HCT116 (cell line): ENCODE results near the gene IGF2R.
"Not testable (repeated sequence)": the region's sequence is repeated elsewhere in the genome, so short reads cannot be mapped to it uniquely, and the experiment has no call there.

ENCODE experiments used
- EZH2 ChIP-seq: fragments of 200-600 bp; sonication (generic); IDR thresholded peaks from 2 replicates; pipeline ENCODE4 v1.6.1; 2017; ENCODE audit warnings: antibody characterized with exemption, mixed run types
- JUND ChIP-seq: IDR thresholded peaks from 2 replicates; pipeline ENCODE4 v1.6.1; 2012
- POLR2A ChIP-seq: IDR thresholded peaks from 2 replicates; pipeline ENCODE4 v1.7.0; 2011; ENCODE audit warnings: borderline replicate concordance; ENCODE audit not compliant: insufficient read depth, insufficient read length; ENCODE audit errors: extremely low read depth
- POLR2AphosphoS5 ChIP-seq: IDR thresholded peaks from 2 replicates; pipeline ENCODE4 v1.6.1; 2011; ENCODE audit warnings: mild to moderate bottlenecking, low read depth, low read length, moderate library complexity
- RAD21 ChIP-seq: IDR thresholded peaks from 2 replicates; pipeline ENCODE4 v1.6.1; 2012; ENCODE audit warnings: low read depth, mild to moderate bottlenecking
- SP1 ChIP-seq: IDR thresholded peaks from 2 replicates; pipeline ENCODE4 v1.6.1; 2012; ENCODE audit warnings: low read depth
- ZNF274 ChIP-seq: fragments of 200-500 bp; sonication (Bioruptor generic); IDR thresholded peaks from 2 replicates; pipeline ENCODE4 v1.6.1; 2014; ENCODE audit warnings: mild to moderate bottlenecking, low read depth, low read length, inconsistent platforms
- TF ChIP-seq, protein P1 (sequence below), 3 experiments: fragments of 200-600 bp in 1 of 3; sonication (generic) in 1 of 3; IDR thresholded peaks in 2 of 3; conservative IDR thresholded peaks in 1 of 3; 2 replicates each; pipeline ENCODE4 v1.5.1; 2012 to 2017; ENCODE audit warnings: low read depth in 2 of 3, low read length in 2 of 3, antibody characterized with exemption in 1 of 3, borderline replicate concordance in 1 of 3, control low read depth in 1 of 3, mild to moderate bottlenecking in 1 of 3, mixed read lengths in 1 of 3, mixed run types in 1 of 3, moderate library complexity in 1 of 3; ENCODE audit not compliant: insufficient read depth in 1 of 3
- TF ChIP-seq, protein P2 (sequence below): IDR thresholded peaks from 2 replicates; pipeline ENCODE4 v1.6.1; 2012; ENCODE audit warnings: low read depth

- TF ChIP-seq, protein P1, sequence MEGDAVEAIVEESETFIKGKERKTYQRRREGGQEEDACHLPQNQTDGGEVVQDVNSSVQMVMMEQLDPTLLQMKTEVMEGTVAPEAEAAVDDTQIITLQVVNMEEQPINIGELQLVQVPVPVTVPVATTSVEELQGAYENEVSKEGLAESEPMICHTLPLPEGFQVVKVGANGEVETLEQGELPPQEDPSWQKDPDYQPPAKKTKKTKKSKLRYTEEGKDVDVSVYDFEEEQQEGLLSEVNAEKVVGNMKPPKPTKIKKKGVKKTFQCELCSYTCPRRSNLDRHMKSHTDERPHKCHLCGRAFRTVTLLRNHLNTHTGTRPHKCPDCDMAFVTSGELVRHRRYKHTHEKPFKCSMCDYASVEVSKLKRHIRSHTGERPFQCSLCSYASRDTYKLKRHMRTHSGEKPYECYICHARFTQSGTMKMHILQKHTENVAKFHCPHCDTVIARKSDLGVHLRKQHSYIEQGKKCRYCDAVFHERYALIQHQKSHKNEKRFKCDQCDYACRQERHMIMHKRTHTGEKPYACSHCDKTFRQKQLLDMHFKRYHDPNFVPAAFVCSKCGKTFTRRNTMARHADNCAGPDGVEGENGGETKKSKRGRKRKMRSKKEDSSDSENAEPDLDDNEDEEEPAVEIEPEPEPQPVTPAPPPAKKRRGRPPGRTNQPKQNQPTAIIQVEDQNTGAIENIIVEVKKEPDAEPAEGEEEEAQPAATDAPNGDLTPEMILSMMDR (IDR thresholded peaks at IDR 0.05 in 2 of 3, conservative IDR thresholded peaks at IDR 0.05 in 1 of 3; ENCODE audit: borderline replicate concordance in 1 of 3, insufficient read depth in 1 of 3, low read depth in 2 of 3, low read length in 2 of 3), result not testable (repeated sequence)
- TF ChIP-seq POLR2A, SP1, EZH2, JUND, RAD21, ZNF274, POLR2AphosphoS5: not testable (repeated sequence)
- TF ChIP-seq, protein P2, sequence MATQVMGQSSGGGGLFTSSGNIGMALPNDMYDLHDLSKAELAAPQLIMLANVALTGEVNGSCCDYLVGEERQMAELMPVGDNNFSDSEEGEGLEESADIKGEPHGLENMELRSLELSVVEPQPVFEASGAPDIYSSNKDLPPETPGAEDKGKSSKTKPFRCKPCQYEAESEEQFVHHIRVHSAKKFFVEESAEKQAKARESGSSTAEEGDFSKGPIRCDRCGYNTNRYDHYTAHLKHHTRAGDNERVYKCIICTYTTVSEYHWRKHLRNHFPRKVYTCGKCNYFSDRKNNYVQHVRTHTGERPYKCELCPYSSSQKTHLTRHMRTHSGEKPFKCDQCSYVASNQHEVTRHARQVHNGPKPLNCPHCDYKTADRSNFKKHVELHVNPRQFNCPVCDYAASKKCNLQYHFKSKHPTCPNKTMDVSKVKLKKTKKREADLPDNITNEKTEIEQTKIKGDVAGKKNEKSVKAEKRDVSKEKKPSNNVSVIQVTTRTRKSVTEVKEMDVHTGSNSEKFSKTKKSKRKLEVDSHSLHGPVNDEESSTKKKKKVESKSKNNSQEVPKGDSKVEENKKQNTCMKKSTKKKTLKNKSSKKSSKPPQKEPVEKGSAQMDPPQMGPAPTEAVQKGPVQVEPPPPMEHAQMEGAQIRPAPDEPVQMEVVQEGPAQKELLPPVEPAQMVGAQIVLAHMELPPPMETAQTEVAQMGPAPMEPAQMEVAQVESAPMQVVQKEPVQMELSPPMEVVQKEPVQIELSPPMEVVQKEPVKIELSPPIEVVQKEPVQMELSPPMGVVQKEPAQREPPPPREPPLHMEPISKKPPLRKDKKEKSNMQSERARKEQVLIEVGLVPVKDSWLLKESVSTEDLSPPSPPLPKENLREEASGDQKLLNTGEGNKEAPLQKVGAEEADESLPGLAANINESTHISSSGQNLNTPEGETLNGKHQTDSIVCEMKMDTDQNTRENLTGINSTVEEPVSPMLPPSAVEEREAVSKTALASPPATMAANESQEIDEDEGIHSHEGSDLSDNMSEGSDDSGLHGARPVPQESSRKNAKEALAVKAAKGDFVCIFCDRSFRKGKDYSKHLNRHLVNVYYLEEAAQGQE, result not testable (repeated sequence)
Measured at GRCh38 chr6:159967621-159968020, 1.3 kb upstream of the IGF2R start.
